ENCODE results near the gene SMARCA2. TPM values are rescaled to one million over a fixed set of nuclear protein-coding genes. Genes with fewer than 3 reads are reported as not detected.

Gene SMARCA2
- total RNA-seq, 1 donor from 2014 or later = 96.2 TPM

GRCh38 chr9:2119566-2119965 is 104.4 kb downstream of the SMARCA2 start:
- Mint-ChIP-seq H3K4me3 (no peak overlapping the region), H3K9me3 (no peaks in the 10 kb centered on the region), H3K27me3 (ENCODE audit: low read depth) (no peaks in the 10 kb centered on the region), H3K27ac (no peak overlapping the region), H3K4me1 (peaks cover 13% of the 10 kb centered on the region), H3K36me3 (peaks cover 28% of the 10 kb centered on the region)
- no peak for TF ChIP-seq CTCF (IDR thresholded peaks at IDR 0.05; ENCODE audit: unreplicated experiment)
- DNase-seq (ENCODE audit: low spot score in 2 of 2, unreplicated experiment in 2 of 2) = no peak

GRCh38 chr9:2120926-2121689 is 106.0 kb downstream of the SMARCA2 start:
- no peak for TF ChIP-seq CTCF (IDR thresholded peaks at IDR 0.05; ENCODE audit: unreplicated experiment)
- Mint-ChIP-seq H3K4me1 (peaks cover 17% of the 10 kb centered on the region), H3K9me3 (no peaks in the 10 kb centered on the region)

GRCh38 chr9:2122299-2122698 is 107.2 kb downstream of the SMARCA2 start:
- H3K36me3 Mint-ChIP-seq = peaks cover 27% of the 10 kb centered on the region
- DNase-seq (ENCODE audit: low spot score in 2 of 2, unreplicated experiment in 2 of 2) = no peak
- no peak for TF ChIP-seq CTCF (IDR thresholded peaks at IDR 0.05; ENCODE audit: unreplicated experiment)
- no peaks in the 10 kb centered on the region for H3K9me3 Mint-ChIP-seq
- H3K27me3 Mint-ChIP-seq (ENCODE audit: low read depth) = no peaks in the 10 kb centered on the region
- H3K27ac Mint-ChIP-seq = no peak overlapping the region
- H3K4me3 Mint-ChIP-seq = no peak overlapping the region
- H3K4me1 Mint-ChIP-seq = peaks cover 27% of the 10 kb centered on the region

More at GRCh38 chr9:2120926-2121689, 106.0 kb downstream of the SMARCA2 start:
- no peak for DNase-seq (ENCODE audit: low spot score in 2 of 2, unreplicated experiment in 2 of 2)
- peaks cover 30% of the 10 kb centered on the region for H3K36me3 Mint-ChIP-seq
- H3K27ac Mint-ChIP-seq = peak overlapping the region; percentile 72
- H3K27me3 Mint-ChIP-seq (ENCODE audit: low read depth) = no peaks in the 10 kb centered on the region
- H3K4me3 Mint-ChIP-seq = no peak overlapping the region

GRCh38 chr9:2125906-2126305 is 110.8 kb downstream of the SMARCA2 start:
- Mint-ChIP-seq H3K9me3 (no peaks in the 10 kb centered on the region), H3K27me3 (ENCODE audit: low read depth) (no peaks in the 10 kb centered on the region), H3K4me3 (no peak overlapping the region), H3K4me1 (peaks cover 23% of the 10 kb centered on the region), H3K27ac (peak overlapping the region; percentile 43), H3K36me3 (peaks cover 29% of the 10 kb centered on the region)
- TF ChIP-seq CTCF (IDR thresholded peaks at IDR 0.05; ENCODE audit: unreplicated experiment) = no peak
- DNase-seq (ENCODE audit: low spot score in 2 of 2, unreplicated experiment in 2 of 2) = no peak

GRCh38 chr9:2126331-2126803 is 111.2 kb downstream of the SMARCA2 start:
- Mint-ChIP-seq H3K36me3 (peaks cover 29% of the 10 kb centered on the region), H3K27me3 (ENCODE audit: low read depth) (no peaks in the 10 kb centered on the region), H3K4me3 (no peak overlapping the region), H3K27ac (no peak overlapping the region), H3K4me1 (peaks cover 19% of the 10 kb centered on the region), H3K9me3 (no peaks in the 10 kb centered on the region)
- no peak for TF ChIP-seq CTCF (IDR thresholded peaks at IDR 0.05; ENCODE audit: unreplicated experiment)
- no peak for DNase-seq (ENCODE audit: low spot score in 2 of 2, unreplicated experiment in 2 of 2)
